Skin epidermis (tissue), 12 donors: ENCODE results near the gene ITGA7.
A peak's percentile ranks its signal among the peaks of the same experiment; 100 is the strongest.

Experiments used
- H3K27ac ChIP-seq, 21 experiments: fragments of 200-600 bp; sonication (generic) in 11 of 21; one replicate each; pipeline ENCODE4 v1.5.0; 2020; ENCODE audit warnings: mild to moderate bottlenecking in 3 of 21, inconsistent platforms in 2 of 21, moderate library complexity in 2 of 21
- H3K4me3 ChIP-seq, 7 experiments: fragments of 200-600 bp; sonication (generic) in 2 of 7; one replicate each; pipeline ENCODE4 v1.5.0; 2020; ENCODE audit warnings: inconsistent platforms in 2 of 7, mild to moderate bottlenecking in 2 of 7, moderate library complexity in 1 of 7

Gene ITGA7

GRCh38 chr12:55707841-55708694 lies at the start of gene ITGA7:
ITGA7 (minus strand) TSS chr12:55707904; CDS start chr12:55707682, 222 bp downstream.
- peak within 1 kb of the TSS; percentile 23 to 55 (median 37) for H3K4me3 ChIP-seq
- peak within 1 kb of the TSS in 10 of 21 experiments; percentile 3 to 62 (median 44) for H3K27ac ChIP-seq

GRCh38 chr12:55755246-55755645 lies 47.5 kb upstream of the ITGA7 start:
- Histone ChIP-seq H3K4me3 (no peak overlapping the region), H3K27ac (no peak overlapping the region)

- no peak overlapping the region for H3K27ac ChIP-seq
- no peak overlapping the region for H3K4me3 ChIP-seq
These were observed 40.7 kb upstream of the ITGA7 start for GRCh38 chr12:55748230-55748993.

- H3K4me3 ChIP-seq = no peak overlapping the region
- no peak overlapping the region for H3K27ac ChIP-seq
These were observed 39.2 kb upstream of the ITGA7 start for GRCh38 chr12:55746913-55747231.

- peak overlapping the region in 2 of 21 experiments; percentile 33 to 34 for H3K27ac ChIP-seq
These were observed 38.6 kb upstream of the ITGA7 start for GRCh38 chr12:55746174-55746912.

GRCh38 chr12:55745361-55746173 lies 37.9 kb upstream of the ITGA7 start:
- peak overlapping the region in 7 of 21 experiments; percentile 3 to 43 (median 33) for H3K27ac ChIP-seq
- no peak overlapping the region for H3K4me3 ChIP-seq

More at GRCh38 chr12:55746174-55746912, 38.6 kb upstream of the ITGA7 start:
- H3K4me3 ChIP-seq = no peak overlapping the region

- H3K27ac ChIP-seq = peak overlapping the region in 9 of 21 experiments; percentile 3 to 73 (median 34)
These were observed 36.8 kb upstream of the ITGA7 start for GRCh38 chr12:55744340-55745030.

GRCh38 chr12:55743406-55744339 lies 36.0 kb upstream of the ITGA7 start:
- Histone ChIP-seq H3K27ac (peak overlapping the region in 14 of 21 experiments; percentile 18 to 75 (median 54)), H3K4me3 (peak overlapping the region; percentile 46 to 69 (median 54))

More at GRCh38 chr12:55744340-55745030, 36.8 kb upstream of the ITGA7 start:
- peak overlapping the region; percentile 46 to 69 (median 54) for H3K4me3 ChIP-seq

- H3K27ac ChIP-seq = peak within 1 kb of the TSS in 15 of 21 experiments; percentile 18 to 75 (median 54)
These were observed 35.2 kb upstream of the ITGA7 start, which contains the start of gene GDF11 for GRCh38 chr12:55742719-55743405. GDF11 (plus strand) TSS chr12:55743122; CDS start chr12:55743317, 195 bp downstream.

GRCh38 chr12:55741931-55742680 lies 34.4 kb upstream of the ITGA7 start:
- H3K27ac ChIP-seq = peak overlapping the region in 3 of 21 experiments; percentile 42 to 59 (median 56)
- peak overlapping the region in 2 of 7 experiments; percentile 49 to 61 for H3K4me3 ChIP-seq

More at GRCh38 chr12:55742719-55743405, 35.2 kb upstream of the ITGA7 start, which contains the start of gene GDF11:
- H3K4me3 ChIP-seq = peak within 1 kb of the TSS; percentile 46 to 69 (median 54)

GRCh38 chr12:55739025-55739378 lies 31.3 kb upstream of the ITGA7 start:
- H3K27ac ChIP-seq = peak overlapping the region in 5 of 21 experiments; percentile 71 to 84 (median 80)
- peak overlapping the region in 3 of 7 experiments; percentile 50 to 57 (median 55) for H3K4me3 ChIP-seq

GRCh38 chr12:55738123-55739024 lies 30.7 kb upstream of the ITGA7 start:
- Histone ChIP-seq H3K27ac (peak overlapping the region in 20 of 21 experiments; percentile 33 to 90 (median 74)), H3K4me3 (peak overlapping the region; percentile 36 to 57 (median 45))

GRCh38 chr12:55737581-55738122 lies 29.9 kb upstream of the ITGA7 start:
- H3K4me3 ChIP-seq = peak overlapping the region in 2 of 7 experiments; percentile 55 to 57

More at GRCh38 chr12:55737581-55738122, 29.9 kb upstream of the ITGA7 start:
- peak overlapping the region in 20 of 21 experiments; percentile 24 to 90 (median 74) for H3K27ac ChIP-seq
